Osteoblast (primary cell): Measurements from ENCODE around the gene DENND2A. TPM values are rescaled to one million over a fixed set of nuclear protein-coding genes. Genes with fewer than 3 reads are reported as not detected.

Source experiments
- DNase-seq: peaks from one replicate; pipeline ENCODE4 v3.0.0; 2011; ENCODE audit warnings: low spot score, mixed read lengths; ENCODE audit not compliant: insufficient read length; ENCODE audit errors: missing footprints
- H2AFZ ChIP-seq: 2 replicates; pipeline ENCODE4 v1.6.0; 2011; ENCODE audit warnings: mild to moderate bottlenecking, low read length
- H3K27ac ChIP-seq: 2 replicates; pipeline ENCODE4 v1.5.1; 2011; ENCODE audit warnings: mild to moderate bottlenecking, low read depth, low read length, moderate library complexity
- H3K27me3 ChIP-seq: 2 replicates; pipeline ENCODE4 v1.6.0; 2012; ENCODE audit warnings: mild to moderate bottlenecking, control low read depth, inconsistent platforms, low read length, moderate library complexity; ENCODE audit not compliant: insufficient read depth
- H3K36me3 ChIP-seq: 2 replicates; pipeline ENCODE4 v1.5.1; 2011; ENCODE audit warnings: mild to moderate bottlenecking, low read length, control low read depth, moderate library complexity; ENCODE audit not compliant: insufficient read depth
- H3K4me1 ChIP-seq: 2 replicates; pipeline ENCODE4 v1.5.1; 2011; ENCODE audit warnings: mild to moderate bottlenecking, low read length, control low read depth, moderate library complexity; ENCODE audit not compliant: insufficient read depth
- H3K4me2 ChIP-seq: 2 replicates; pipeline ENCODE4 v1.6.0; 2011; ENCODE audit warnings: mild to moderate bottlenecking, low read length; ENCODE audit not compliant: insufficient read depth
- H3K4me3 ChIP-seq: fragments of 200-600 bp; sonication (generic); 3 replicates; pipeline ENCODE4 v1.5.1; 2012; ENCODE audit warnings: mild to moderate bottlenecking, low read length, inconsistent platforms; ENCODE audit not compliant: insufficient read depth
- H3K79me2 ChIP-seq: 2 replicates; pipeline ENCODE4 v1.6.0; 2012; ENCODE audit warnings: mild to moderate bottlenecking, low read length, control low read depth, inconsistent platforms; ENCODE audit not compliant: insufficient read depth
- H3K9me3 ChIP-seq: 2 replicates; pipeline ENCODE4 v1.5.1; 2011; ENCODE audit warnings: low read depth, low read length, control low read depth
- H4K20me1 ChIP-seq: 2 replicates; pipeline ENCODE4 v1.6.0; 2012; ENCODE audit warnings: mild to moderate bottlenecking, low read length, control low read depth; ENCODE audit not compliant: insufficient read depth
- CTCF ChIP-seq: IDR thresholded peaks from 2 replicates; pipeline ENCODE4 v1.5.1; 2011; ENCODE audit warnings: mild to moderate bottlenecking, low read depth, low read length, moderate library complexity; ENCODE audit errors: extremely low read depth
- total RNA-seq: library from RNA; depleted of rRNA; stranded (reverse); fragments of >200 nt; gene quantifications from 2 replicates; pipeline ENCODE4 v1.2.3, GENCODE V29; 2012

DENND2A gene
- total RNA-seq, 1 donor, result 0.36 TPM

GRCh38 chr7:140552240-140552679 lies 88.4 kb downstream of the DENND2A start:
- no peak for TF ChIP-seq CTCF

GRCh38 chr7:140551355-140552239 lies 89.0 kb downstream of the DENND2A start:
- H3K4me3 ChIP-seq, result no peak overlapping the region
- H3K79me2 ChIP-seq, result no peaks in the 10 kb centered on the region
- no peak overlapping the region for H2AFZ ChIP-seq
- DNase-seq, result no peak
- no peak overlapping the region for H3K27ac ChIP-seq
- no peaks in the 10 kb centered on the region for H3K4me1 ChIP-seq
- H3K4me2 ChIP-seq, result no peak overlapping the region
- no peaks in the 10 kb centered on the region for H3K9me3 ChIP-seq
- H4K20me1 ChIP-seq, result no peaks in the 10 kb centered on the region
- H3K36me3 ChIP-seq, result no peaks in the 10 kb centered on the region
- H3K27me3 ChIP-seq, result no peaks in the 10 kb centered on the region
- no peak for TF ChIP-seq CTCF

More at GRCh38 chr7:140552240-140552679, 88.4 kb downstream of the DENND2A start:
- H3K4me1 ChIP-seq, result no peaks in the 10 kb centered on the region
- H3K79me2 ChIP-seq, result no peaks in the 10 kb centered on the region
- H3K36me3 ChIP-seq, result no peaks in the 10 kb centered on the region
- H3K9me3 ChIP-seq, result no peaks in the 10 kb centered on the region
- H4K20me1 ChIP-seq, result no peaks in the 10 kb centered on the region
- no peak for DNase-seq
- no peak overlapping the region for H3K4me3 ChIP-seq
- H3K27me3 ChIP-seq, result no peaks in the 10 kb centered on the region
- H2AFZ ChIP-seq, result no peak overlapping the region
- no peak overlapping the region for H3K27ac ChIP-seq
- H3K4me2 ChIP-seq, result no peak overlapping the region

- no peak overlapping the region for H3K4me3 ChIP-seq
- TF ChIP-seq CTCF, result no peak
- H3K4me1 ChIP-seq, result peaks cover 9% of the 10 kb centered on the region
- no peaks in the 10 kb centered on the region for H3K79me2 ChIP-seq
- H3K9me3 ChIP-seq, result no peaks in the 10 kb centered on the region
- no peak overlapping the region for H3K4me2 ChIP-seq
- no peak overlapping the region for H2AFZ ChIP-seq
- no peaks in the 10 kb centered on the region for H3K27me3 ChIP-seq
- H3K36me3 ChIP-seq, result no peaks in the 10 kb centered on the region
- no peaks in the 10 kb centered on the region for H4K20me1 ChIP-seq
- no peak for DNase-seq
- H3K27ac ChIP-seq, result no peak overlapping the region
These were observed 93.7 kb downstream of the DENND2A start for GRCh38 chr7:140546947-140547346.

- H3K9me3 ChIP-seq, result no peaks in the 10 kb centered on the region
- H3K4me3 ChIP-seq, result no peak overlapping the region
- no peak overlapping the region for H2AFZ ChIP-seq
- H3K27me3 ChIP-seq, result no peaks in the 10 kb centered on the region
- H3K27ac ChIP-seq, result no peak overlapping the region
- TF ChIP-seq CTCF, result no peak
- peaks cover 18% of the 10 kb centered on the region for H3K4me1 ChIP-seq
- H3K79me2 ChIP-seq, result no peaks in the 10 kb centered on the region
- H4K20me1 ChIP-seq, result no peaks in the 10 kb centered on the region
- H3K36me3 ChIP-seq, result no peaks in the 10 kb centered on the region
- H3K4me2 ChIP-seq, result no peak overlapping the region
- no peak for DNase-seq
These were observed 96.2 kb downstream of the DENND2A start for GRCh38 chr7:140544388-140544826.
